ENCODE results near the gene RBM42. TPM values are rescaled to one million over a fixed set of nuclear protein-coding genes. Genes with fewer than 3 reads are reported as not detected.
"Not testable (repeated sequence)": the region's sequence is repeated elsewhere in the genome, so short reads cannot be mapped to it uniquely, and the experiment has no call there.

RBM42 gene
- total RNA-seq, 4 donors from 2014 or later: 77.4 to 88.3 (median 80.0) TPM

DNA sequence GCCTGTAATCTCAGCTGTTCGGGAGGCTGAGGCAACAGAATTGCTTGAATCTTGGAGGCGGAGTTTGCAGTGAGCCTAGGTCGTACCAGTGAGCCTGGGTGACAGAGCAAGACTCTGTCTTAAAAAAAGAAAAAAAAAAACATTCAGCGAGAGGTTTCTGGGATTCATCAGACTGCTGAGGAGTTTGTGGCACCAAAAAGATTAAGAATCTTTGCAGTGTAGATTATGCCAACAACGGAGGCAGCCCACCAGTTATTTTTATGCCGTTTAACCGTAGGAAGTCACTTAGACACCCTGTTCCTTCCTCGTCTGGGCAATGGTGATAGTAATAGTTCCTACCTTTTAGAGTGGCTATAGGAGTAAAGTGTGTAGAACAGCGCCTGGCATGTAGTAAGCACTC lies 21.7 kb downstream of the RBM42 start:
- H3K36me3 ChIP-seq: peaks cover 0 to 58% (median 17%) of the 10 kb centered on the region in 3 donors
- H3K4me3 ChIP-seq: no peak overlapping the region
- TF ChIP-seq, protein P1, sequence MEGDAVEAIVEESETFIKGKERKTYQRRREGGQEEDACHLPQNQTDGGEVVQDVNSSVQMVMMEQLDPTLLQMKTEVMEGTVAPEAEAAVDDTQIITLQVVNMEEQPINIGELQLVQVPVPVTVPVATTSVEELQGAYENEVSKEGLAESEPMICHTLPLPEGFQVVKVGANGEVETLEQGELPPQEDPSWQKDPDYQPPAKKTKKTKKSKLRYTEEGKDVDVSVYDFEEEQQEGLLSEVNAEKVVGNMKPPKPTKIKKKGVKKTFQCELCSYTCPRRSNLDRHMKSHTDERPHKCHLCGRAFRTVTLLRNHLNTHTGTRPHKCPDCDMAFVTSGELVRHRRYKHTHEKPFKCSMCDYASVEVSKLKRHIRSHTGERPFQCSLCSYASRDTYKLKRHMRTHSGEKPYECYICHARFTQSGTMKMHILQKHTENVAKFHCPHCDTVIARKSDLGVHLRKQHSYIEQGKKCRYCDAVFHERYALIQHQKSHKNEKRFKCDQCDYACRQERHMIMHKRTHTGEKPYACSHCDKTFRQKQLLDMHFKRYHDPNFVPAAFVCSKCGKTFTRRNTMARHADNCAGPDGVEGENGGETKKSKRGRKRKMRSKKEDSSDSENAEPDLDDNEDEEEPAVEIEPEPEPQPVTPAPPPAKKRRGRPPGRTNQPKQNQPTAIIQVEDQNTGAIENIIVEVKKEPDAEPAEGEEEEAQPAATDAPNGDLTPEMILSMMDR (IDR thresholded peaks at IDR 0.05): no peak
- no peak for TF ChIP-seq EP300 (IDR thresholded peaks at IDR 0.05)
- no peak for TF ChIP-seq POLR2A (IDR thresholded peaks at IDR 0.05)
- H3K4me1 ChIP-seq: peaks cover 0 to 37% (median 9%) of the 10 kb centered on the region in 4 donors
- DNase-seq (ENCODE audit: low spot score in 2 of 2): no peak
- 73 to 76% methylated on average over 9 of the region's 9 CpGs for WGBS, 2 donors
- H3K27ac ChIP-seq: no peak overlapping the region
- no peaks in the 10 kb centered on the region for H3K9me3 ChIP-seq
- no peaks in the 10 kb centered on the region for H3K27me3 ChIP-seq

DNA sequence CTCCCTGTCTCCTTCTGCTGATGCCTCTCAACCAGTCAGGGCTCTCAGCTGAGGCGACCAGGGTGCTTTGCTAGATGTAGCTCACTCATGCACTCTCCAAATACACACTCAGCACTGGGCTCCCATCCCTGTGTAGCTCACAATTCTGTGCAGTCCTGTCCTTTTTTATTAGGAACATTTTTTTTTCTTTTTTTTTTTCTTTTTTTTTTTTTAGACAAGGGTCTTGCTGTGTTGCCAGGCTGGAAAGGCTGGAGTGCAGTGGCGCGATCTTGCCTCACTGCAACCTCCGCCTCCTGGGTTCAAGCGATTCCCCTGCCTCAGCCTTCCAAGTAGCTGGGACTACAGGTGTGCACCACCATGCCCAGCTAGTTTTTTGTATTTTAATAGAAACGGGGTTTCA lies 26.0 kb downstream of the RBM42 start:
- H3K9me3 ChIP-seq; H3K4me3 ChIP-seq; DNase-seq (ENCODE audit: low spot score in 2 of 2); H3K27ac ChIP-seq; H3K27me3 ChIP-seq: not testable (repeated sequence)
- Histone ChIP-seq H3K36me3 (peaks cover 0 to 98% (median 36%) of the 10 kb centered on the region in 3 donors), H3K4me1 (peaks cover 0 to 11% (median under 1%) of the 10 kb centered on the region in 4 donors)
- 96 to 97% methylated on average over 6 of the region's 6 CpGs for WGBS, 2 donors

- DNase-seq (ENCODE audit: low spot score in 2 of 2): no peak
- peaks cover 0 to 3% (median 0%) of the 10 kb centered on the region in 4 donors for H3K4me1 ChIP-seq
- TF ChIP-seq, protein P1 (IDR thresholded peaks at IDR 0.05): no peak
- no peak for TF ChIP-seq EP300 (IDR thresholded peaks at IDR 0.05)
- no peak for TF ChIP-seq POLR2A (IDR thresholded peaks at IDR 0.05)
- H3K9me3 ChIP-seq: no peaks in the 10 kb centered on the region
- 95 to 97% methylated on average over 4 of the region's 4 CpGs for WGBS, 2 donors
- H3K27ac ChIP-seq: no peak overlapping the region
- no peak overlapping the region for H3K4me3 ChIP-seq
- no peaks in the 10 kb centered on the region for H3K27me3 ChIP-seq
- H3K36me3 ChIP-seq: peaks cover 0 to 100% (median 36%) of the 10 kb centered on the region in 3 donors
These were observed 26.8 kb downstream of the RBM42 start for GRCh38 chr19:35655600-35655999.

DNA sequence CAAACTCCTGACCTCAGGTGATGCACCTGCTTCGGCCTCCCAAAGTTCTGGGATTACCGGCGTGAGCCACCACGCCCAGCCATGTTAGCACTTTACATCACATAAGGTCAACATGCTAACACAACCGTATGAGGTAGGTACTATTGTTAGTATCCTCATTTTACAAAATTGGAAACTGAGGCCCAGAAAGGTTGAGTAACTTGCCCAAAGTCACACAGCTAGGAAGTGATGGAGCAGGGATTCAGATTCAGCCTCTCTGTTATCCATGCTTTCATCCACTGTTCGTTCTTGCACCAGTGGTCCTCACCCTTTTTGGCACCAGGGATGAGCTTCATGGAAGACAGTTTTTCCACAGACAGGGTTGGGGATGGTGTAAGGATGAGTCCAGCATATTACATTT lies 27.9 kb downstream of the RBM42 start:
- Histone ChIP-seq H3K36me3 (peaks cover 0 to 100% (median 36%) of the 10 kb centered on the region in 3 donors), H3K27me3 (no peaks in the 10 kb centered on the region), H3K4me1 (no peaks in the 10 kb centered on the region), H3K9me3 (no peaks in the 10 kb centered on the region), H3K4me3 (no peak overlapping the region), H3K27ac (no peak overlapping the region)
- 94% methylated on average over 6 of the region's 6 CpGs for WGBS, 2 donors
- no peak for DNase-seq (ENCODE audit: low spot score in 2 of 2)
- no peak for TF ChIP-seq POLR2A (IDR thresholded peaks at IDR 0.05)
- no peak for TF ChIP-seq EP300 (IDR thresholded peaks at IDR 0.05)
- TF ChIP-seq, protein P1 (IDR thresholded peaks at IDR 0.05): no peak

- H3K4me3 ChIP-seq: no peak overlapping the region
- 88 to 92% methylated on average over 15 of the region's 15 CpGs for WGBS, 2 donors
- H3K9me3 ChIP-seq: no peaks in the 10 kb centered on the region
- H3K27me3 ChIP-seq: no peaks in the 10 kb centered on the region
- TF ChIP-seq, protein P1 (IDR thresholded peaks at IDR 0.05): no peak
- TF ChIP-seq EP300 (IDR thresholded peaks at IDR 0.05) (no peak), POLR2A (IDR thresholded peaks at IDR 0.05) (no peak)
- DNase-seq (ENCODE audit: low spot score in 2 of 2): no peak
- no peaks in the 10 kb centered on the region for H3K4me1 ChIP-seq
- peaks cover 0 to 100% (median 35%) of the 10 kb centered on the region in 3 donors for H3K36me3 ChIP-seq
- H3K27ac ChIP-seq: no peak overlapping the region
These were observed 29.3 kb downstream of the RBM42 start for GRCh38 chr19:35657904-35658700.
